Progenitor cell of endocrine pancreas (in vitro differentiated cells): ENCODE results near the gene KIF1A. TPM values are rescaled to one million over a fixed set of nuclear protein-coding genes. Genes with fewer than 3 reads are reported as not detected.

ENCODE experiments used
- DNase-seq: peaks from one replicate; pipeline ENCODE4 v3.0.0; 2021; ENCODE audit warnings: low spot score; ENCODE audit not compliant: unreplicated experiment
- H3K27ac Mint-ChIP-seq: 2 replicates; pipeline ENCODE4 v1.8.0; 2021; ENCODE audit warnings: mild to moderate bottlenecking, moderate library complexity, mixed read lengths
- H3K27me3 Mint-ChIP-seq: 2 replicates; pipeline ENCODE4 v1.8.0; 2021; ENCODE audit warnings: mixed read lengths
- H3K36me3 Mint-ChIP-seq: 2 replicates; pipeline ENCODE4 v1.8.0; 2022; ENCODE audit warnings: mixed read lengths; ENCODE audit not compliant: insufficient read depth
- H3K4me1 Mint-ChIP-seq: 2 replicates; pipeline ENCODE4 v1.8.0; 2021; ENCODE audit warnings: low read depth, mixed read lengths
- H3K4me3 Mint-ChIP-seq: 2 replicates; pipeline ENCODE4 v1.8.0; 2021; ENCODE audit warnings: low read depth, mild to moderate bottlenecking, moderate library complexity, mixed read lengths
- H3K9me3 Mint-ChIP-seq: 2 replicates; pipeline ENCODE4 v1.8.0; 2021; ENCODE audit warnings: low read depth, mixed read lengths
- total RNA-seq: library from RNA; stranded (reverse); gene quantifications from 2 replicates; pipeline ENCODE4 v1.2.1, GENCODE V29; 2021
- TF ChIP-seq, protein P1 (sequence below): fragments of 200-600 bp; sonication (generic); IDR thresholded peaks from one replicate; pipeline ENCODE4 v1.5.0; 2021; ENCODE audit warnings: antibody characterized with exemption, mild to moderate bottlenecking; ENCODE audit not compliant: unreplicated experiment

Gene KIF1A
- total RNA-seq, 1 donor from 2014 or later: 132 TPM

DNA sequence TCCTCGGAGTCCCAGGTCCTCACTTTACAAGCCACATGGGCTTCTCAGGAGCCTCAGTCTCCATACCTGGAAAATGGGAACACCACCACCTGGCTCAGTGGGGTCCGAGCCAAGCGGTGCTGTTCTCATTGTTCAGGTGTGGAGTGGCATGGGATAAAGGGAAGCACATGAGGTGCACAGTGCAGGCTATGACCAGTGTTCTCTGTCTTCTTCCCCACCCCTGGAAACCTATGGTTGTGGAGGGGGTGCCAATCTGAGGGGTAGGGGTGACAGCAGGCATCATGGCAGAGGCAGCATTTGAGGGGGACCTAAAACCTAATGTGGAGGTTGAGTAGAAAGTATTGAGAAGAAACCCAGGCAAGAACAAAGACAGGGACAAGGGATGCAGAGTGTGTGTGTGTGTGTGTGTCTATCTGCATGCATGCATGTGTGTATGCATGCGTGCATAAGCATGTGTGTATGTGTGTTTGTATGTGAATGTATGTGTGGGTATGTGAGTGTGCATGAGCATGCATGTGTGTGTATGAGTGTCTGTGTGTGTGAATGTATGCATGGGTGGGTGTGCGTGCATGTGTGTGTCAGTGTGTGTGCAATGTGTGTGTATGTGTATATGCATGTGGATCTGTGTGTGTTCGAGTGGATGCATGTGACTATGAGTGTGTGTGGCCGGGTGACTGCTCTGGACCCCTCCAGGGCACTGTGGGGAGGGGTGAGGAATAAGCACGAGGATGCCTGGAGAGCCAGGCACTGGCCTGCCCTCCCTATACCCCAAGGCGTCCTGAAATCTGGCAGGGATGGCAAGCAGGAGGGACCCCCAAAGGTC is 4.0 kb downstream of the KIF1A start:
- peaks cover 4% of the 10 kb centered on the region for H3K27me3 Mint-ChIP-seq
- peaks cover 4% of the 10 kb centered on the region for H3K4me1 Mint-ChIP-seq
- H3K27ac Mint-ChIP-seq: no peak overlapping the region
- peaks cover 26% of the 10 kb centered on the region for H3K36me3 Mint-ChIP-seq
- TF ChIP-seq, protein P1, sequence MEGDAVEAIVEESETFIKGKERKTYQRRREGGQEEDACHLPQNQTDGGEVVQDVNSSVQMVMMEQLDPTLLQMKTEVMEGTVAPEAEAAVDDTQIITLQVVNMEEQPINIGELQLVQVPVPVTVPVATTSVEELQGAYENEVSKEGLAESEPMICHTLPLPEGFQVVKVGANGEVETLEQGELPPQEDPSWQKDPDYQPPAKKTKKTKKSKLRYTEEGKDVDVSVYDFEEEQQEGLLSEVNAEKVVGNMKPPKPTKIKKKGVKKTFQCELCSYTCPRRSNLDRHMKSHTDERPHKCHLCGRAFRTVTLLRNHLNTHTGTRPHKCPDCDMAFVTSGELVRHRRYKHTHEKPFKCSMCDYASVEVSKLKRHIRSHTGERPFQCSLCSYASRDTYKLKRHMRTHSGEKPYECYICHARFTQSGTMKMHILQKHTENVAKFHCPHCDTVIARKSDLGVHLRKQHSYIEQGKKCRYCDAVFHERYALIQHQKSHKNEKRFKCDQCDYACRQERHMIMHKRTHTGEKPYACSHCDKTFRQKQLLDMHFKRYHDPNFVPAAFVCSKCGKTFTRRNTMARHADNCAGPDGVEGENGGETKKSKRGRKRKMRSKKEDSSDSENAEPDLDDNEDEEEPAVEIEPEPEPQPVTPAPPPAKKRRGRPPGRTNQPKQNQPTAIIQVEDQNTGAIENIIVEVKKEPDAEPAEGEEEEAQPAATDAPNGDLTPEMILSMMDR: no peak
- no peak for DNase-seq
- H3K4me3 Mint-ChIP-seq: peak overlapping the region; percentile 4
- H3K9me3 Mint-ChIP-seq: peaks cover 9% of the 10 kb centered on the region

DNA sequence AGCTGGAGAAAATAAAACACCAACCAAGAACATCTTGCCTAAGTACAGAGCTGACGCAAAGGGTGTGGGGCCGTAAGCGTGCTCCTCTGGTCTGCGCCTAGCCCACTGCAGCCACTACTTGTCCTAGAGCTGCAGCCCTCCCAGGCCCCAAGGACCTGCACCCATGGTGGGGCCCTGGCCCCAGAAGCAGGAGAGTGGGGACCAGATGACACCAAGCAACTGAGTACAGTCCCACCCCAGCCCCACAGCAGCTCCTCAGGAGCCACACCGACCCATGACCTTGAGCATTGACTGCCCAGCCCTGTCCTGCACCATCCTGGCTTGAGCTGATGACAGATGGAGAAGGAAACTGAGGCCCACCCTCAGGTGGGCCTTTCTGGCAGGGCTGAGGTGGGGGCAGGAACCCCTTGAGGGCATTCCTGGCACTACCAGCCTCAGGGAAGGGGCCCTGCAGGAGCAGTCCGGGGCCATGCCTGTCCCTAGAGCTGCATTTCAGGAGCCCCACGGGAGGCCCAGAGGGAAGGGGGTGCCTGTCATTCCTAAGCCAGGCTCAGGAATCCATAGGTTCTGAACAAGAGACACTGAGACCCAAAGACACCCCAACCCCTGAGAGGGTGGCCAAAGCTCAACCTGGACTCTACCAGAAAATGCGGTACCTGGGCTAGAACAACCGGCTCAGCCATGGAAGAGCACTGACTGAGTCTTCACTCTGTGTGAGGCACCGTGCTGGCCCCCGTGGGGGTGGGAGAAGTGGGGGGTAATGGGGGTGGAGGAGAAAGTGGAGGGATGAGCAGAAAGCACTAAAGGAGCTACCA is 4.9 kb downstream of the KIF1A start:
- DNase-seq: no peak
- H3K9me3 Mint-ChIP-seq: peaks cover 9% of the 10 kb centered on the region
- H3K27me3 Mint-ChIP-seq: peaks cover 4% of the 10 kb centered on the region
- H3K27ac Mint-ChIP-seq: no peak overlapping the region
- H3K36me3 Mint-ChIP-seq: peaks cover 31% of the 10 kb centered on the region
- TF ChIP-seq, protein P1: no peak
- no peak overlapping the region for H3K4me3 Mint-ChIP-seq
- H3K4me1 Mint-ChIP-seq: peaks cover 4% of the 10 kb centered on the region

DNA sequence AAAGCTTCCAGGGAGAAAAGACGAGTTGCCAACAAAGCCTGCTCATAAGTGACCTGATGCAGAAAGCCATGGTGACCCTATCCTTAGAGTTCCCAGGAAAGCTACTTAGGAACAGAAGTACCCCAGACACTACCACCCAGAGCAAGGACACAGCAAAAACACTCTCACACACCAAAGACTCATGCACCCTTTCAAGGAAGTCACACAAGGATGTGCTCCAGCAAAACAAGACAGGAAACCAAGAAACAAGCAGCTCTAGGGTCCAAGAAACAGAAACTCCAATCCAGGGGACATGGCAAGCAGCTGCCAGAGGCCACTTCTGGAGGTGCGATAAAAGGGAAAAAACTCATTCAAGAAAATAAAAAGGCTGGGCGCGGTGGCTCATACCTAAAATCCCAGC is 5.7 kb downstream of the KIF1A start:
- Mint-ChIP-seq H3K4me1 (peaks cover 4% of the 10 kb centered on the region), H3K9me3 (peaks cover 9% of the 10 kb centered on the region), H3K27me3 (peaks cover 4% of the 10 kb centered on the region), H3K27ac (no peak overlapping the region), H3K4me3 (no peak overlapping the region), H3K36me3 (peaks cover 34% of the 10 kb centered on the region)
- no peak for DNase-seq
- TF ChIP-seq, protein P1: no peak

DNA sequence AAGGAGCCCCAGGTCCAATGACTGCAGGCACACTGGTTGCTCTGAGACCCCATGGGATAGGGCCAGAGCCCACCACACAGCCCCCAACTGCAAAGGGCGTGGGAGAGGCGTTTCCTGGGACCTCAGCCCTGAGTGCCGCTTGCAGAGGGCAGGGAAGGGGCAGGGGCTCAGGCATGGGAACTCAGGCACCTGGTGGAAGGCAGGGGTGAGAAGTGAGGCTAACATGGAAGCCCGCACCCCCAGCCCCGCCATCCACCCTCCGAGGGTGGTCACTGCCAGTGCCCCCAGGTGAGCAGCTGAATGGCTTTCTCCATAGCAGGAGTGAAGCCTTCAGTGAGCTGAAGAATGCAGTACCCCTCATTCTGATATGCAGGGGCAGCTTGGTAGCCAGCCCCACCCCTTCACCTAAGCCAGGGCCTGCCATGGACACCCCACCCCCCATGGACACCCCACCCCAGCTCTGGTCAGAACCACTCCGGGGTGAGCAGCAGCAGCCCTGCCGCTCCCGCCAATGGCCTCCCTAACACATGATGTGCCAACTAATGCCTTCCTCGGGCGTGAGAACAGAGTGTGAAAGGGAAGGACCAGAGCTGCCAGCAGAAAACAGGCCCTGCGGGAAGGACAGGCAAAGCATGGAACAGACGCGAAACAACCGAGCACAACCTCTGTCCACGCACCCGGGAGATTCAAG is 6.6 kb downstream of the KIF1A start:
- TF ChIP-seq, protein P1: no peak
- no peak overlapping the region for H3K4me3 Mint-ChIP-seq
- peaks cover 9% of the 10 kb centered on the region for H3K9me3 Mint-ChIP-seq
- H3K27ac Mint-ChIP-seq: no peak overlapping the region
- peaks cover 37% of the 10 kb centered on the region for H3K36me3 Mint-ChIP-seq
- peak; percentile 6 for DNase-seq
- H3K4me1 Mint-ChIP-seq: peaks cover 2% of the 10 kb centered on the region
- peaks cover 2% of the 10 kb centered on the region for H3K27me3 Mint-ChIP-seq

DNA sequence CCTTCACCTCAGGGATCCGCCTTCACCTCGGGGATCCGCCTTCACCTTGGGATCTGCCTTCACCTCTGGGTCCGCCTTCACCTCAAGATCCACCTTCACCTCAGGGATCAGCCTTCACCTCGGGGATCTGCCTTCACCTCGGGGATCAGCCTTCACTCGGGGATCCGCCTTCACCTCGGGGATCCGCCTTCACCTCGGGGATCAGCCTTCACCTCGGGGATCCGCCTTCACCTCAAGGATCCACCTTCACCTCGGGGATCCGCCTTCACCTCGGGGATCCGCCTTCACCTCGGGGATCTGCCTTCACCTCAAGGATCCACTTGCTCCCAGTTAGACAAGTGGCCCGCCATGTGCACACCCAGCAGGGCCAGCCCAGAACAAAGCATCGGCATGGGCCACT is 7.3 kb downstream of the KIF1A start:
- Mint-ChIP-seq H3K27me3 (no peaks in the 10 kb centered on the region), H3K4me3 (no peak overlapping the region), H3K27ac (no peak overlapping the region), H3K4me1 (peaks cover 2% of the 10 kb centered on the region), H3K9me3 (peaks cover 9% of the 10 kb centered on the region), H3K36me3 (peaks cover 37% of the 10 kb centered on the region)
- DNase-seq: peak; percentile 8
- TF ChIP-seq, protein P1: no peak
